Superior temporal gyrus (tissue), 1 donor: ENCODE measurements around the gene EEPD1.

Experiments used
- DNase-seq: peaks from one replicate; pipeline ENCODE4 v3.0.0-alpha.2; 2016; ENCODE audit errors: extremely low spot score

The EEPD1 gene

GRCh38 chr7:36253699-36254098 is 100.6 kb downstream of the EEPD1 start:
- no peak for DNase-seq

- peak; percentile 79 for DNase-seq
Measured at GRCh38 chr7:36258510-36259259, 105.6 kb downstream of the EEPD1 start.

- DNase-seq: peak; percentile 49
Measured at GRCh38 chr7:36260481-36260880, 107.4 kb downstream of the EEPD1 start.

GRCh38 chr7:36261019-36261754 is 108.1 kb downstream of the EEPD1 start:
- DNase-seq: no peak

GRCh38 chr7:36262309-36263094 is 109.4 kb downstream of the EEPD1 start:
- no peak for DNase-seq

GRCh38 chr7:36263095-36263484 is 110.0 kb downstream of the EEPD1 start:
- DNase-seq: no peak

GRCh38 chr7:36264123-36264801 is 111.2 kb downstream of the EEPD1 start:
- DNase-seq: peak; percentile 53

- peak; percentile 33 for DNase-seq
Measured at GRCh38 chr7:36264913-36265516, 112.0 kb downstream of the EEPD1 start.

- DNase-seq: peak; percentile 47
Measured at GRCh38 chr7:36265680-36266079, 112.6 kb downstream of the EEPD1 start.

GRCh38 chr7:36266190-36266589 is 113.1 kb downstream of the EEPD1 start:
- DNase-seq: no peak

- DNase-seq: no peak
Measured at GRCh38 chr7:36266683-36267082, 113.6 kb downstream of the EEPD1 start.

- no peak for DNase-seq
Measured at GRCh38 chr7:36272211-36272566, 119.1 kb downstream of the EEPD1 start.

- no peak for DNase-seq
Measured at GRCh38 chr7:36272567-36273269, 119.7 kb downstream of the EEPD1 start.

- DNase-seq: no peak
Measured at GRCh38 chr7:36273836-36274235, 120.8 kb downstream of the EEPD1 start.

GRCh38 chr7:36275735-36276284 is 122.8 kb downstream of the EEPD1 start:
- no peak for DNase-seq

- DNase-seq: no peak
Measured at GRCh38 chr7:36276428-36277248, 123.6 kb downstream of the EEPD1 start.

- no peak for DNase-seq
Measured at GRCh38 chr7:36277249-36277542, 124.1 kb downstream of the EEPD1 start.

- no peak for DNase-seq
Measured at GRCh38 chr7:36278069-36278619, 125.1 kb downstream of the EEPD1 start.

- no peak for DNase-seq
Measured at GRCh38 chr7:36278620-36279172, 125.6 kb downstream of the EEPD1 start.
